Measurements from ENCODE around the gene TSHR.

DNA sequence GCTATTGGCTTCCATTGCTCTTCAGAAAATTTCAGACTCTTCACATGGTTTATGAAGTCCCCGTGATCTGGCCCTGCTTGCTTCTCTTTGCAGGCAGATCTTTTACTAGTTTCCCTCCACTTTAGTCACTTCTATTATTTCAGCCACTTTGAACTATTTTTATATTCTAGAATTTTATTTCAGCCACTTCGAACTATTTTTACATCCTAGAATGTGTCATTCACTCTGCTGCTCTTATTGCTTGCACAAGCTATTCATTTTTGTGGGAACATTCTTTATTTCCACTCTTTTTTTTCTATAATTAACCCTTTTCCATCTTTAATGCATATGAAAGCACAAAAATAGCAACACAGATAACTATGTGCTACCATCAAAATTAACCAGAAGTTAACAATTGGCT is 24.5 kb downstream of the TSHR start:
- TF ChIP-seq, protein P1, sequence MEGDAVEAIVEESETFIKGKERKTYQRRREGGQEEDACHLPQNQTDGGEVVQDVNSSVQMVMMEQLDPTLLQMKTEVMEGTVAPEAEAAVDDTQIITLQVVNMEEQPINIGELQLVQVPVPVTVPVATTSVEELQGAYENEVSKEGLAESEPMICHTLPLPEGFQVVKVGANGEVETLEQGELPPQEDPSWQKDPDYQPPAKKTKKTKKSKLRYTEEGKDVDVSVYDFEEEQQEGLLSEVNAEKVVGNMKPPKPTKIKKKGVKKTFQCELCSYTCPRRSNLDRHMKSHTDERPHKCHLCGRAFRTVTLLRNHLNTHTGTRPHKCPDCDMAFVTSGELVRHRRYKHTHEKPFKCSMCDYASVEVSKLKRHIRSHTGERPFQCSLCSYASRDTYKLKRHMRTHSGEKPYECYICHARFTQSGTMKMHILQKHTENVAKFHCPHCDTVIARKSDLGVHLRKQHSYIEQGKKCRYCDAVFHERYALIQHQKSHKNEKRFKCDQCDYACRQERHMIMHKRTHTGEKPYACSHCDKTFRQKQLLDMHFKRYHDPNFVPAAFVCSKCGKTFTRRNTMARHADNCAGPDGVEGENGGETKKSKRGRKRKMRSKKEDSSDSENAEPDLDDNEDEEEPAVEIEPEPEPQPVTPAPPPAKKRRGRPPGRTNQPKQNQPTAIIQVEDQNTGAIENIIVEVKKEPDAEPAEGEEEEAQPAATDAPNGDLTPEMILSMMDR (IDR thresholded peaks at IDR 0.05; ENCODE audit: low read depth, low read length, poor library complexity, severe bottlenecking): no peak
- TF ChIP-seq EZH2phosphoT487 (IDR thresholded peaks at IDR 0.05; ENCODE audit: borderline replicate concordance, low read length): no peak

Data from DOHH2 (cell line).